Upper lobe of left lung (tissue), 4 donors: ENCODE data around the gene PROB1.
A peak's percentile ranks its signal among the peaks of the same experiment; 100 is the strongest.

ENCODE experiments used
- CTCF ChIP-seq, 6 experiments: fragments of 450-650 bp in 4 of 6; fragments of 200-600 bp in 2 of 6; sonication (generic) in 2 of 6; IDR thresholded peaks; one replicate each; pipeline ENCODE4 v1.5.1; 2016 to 2019; ENCODE audit warnings: antibody characterized with exemption in 6 of 6
- EP300 ChIP-seq, 4 donors: sonication (generic); formaldehyde crosslinking; IDR thresholded peaks; one replicate each; pipeline ENCODE4 v1.5.1; 2017; ENCODE audit warnings: antibody characterized with exemption in 4 of 4, control low read depth in 2 of 4
- POLR2A ChIP-seq, 4 donors: fragments of 450-650 bp; IDR thresholded peaks; one replicate each; pipeline ENCODE4 v1.5.1; 2016 to 2017; ENCODE audit warnings: antibody characterized with exemption in 4 of 4, mild to moderate bottlenecking in 2 of 4

GRCh38 chr5:139389701-139390638 lies 4.9 kb downstream of the PROB1 start, which contains the start of gene MZB1:
- TF ChIP-seq CTCF (IDR thresholded peaks at IDR 0.05) (no peak), POLR2A (IDR thresholded peaks at IDR 0.05) (peak in 1 of 4 donors; percentile 30), EP300 (IDR thresholded peaks at IDR 0.05) (no peak)
